HG03097 (cell line): ENCODE results near the gene CNBD2.
"Not testable (repeated sequence)": the region's sequence is repeated elsewhere in the genome, so short reads cannot be mapped to it uniquely, and the experiment has no call there.

Experiments
- ATAC-seq: cut with Tn5 transposase; IDR thresholded peaks from one replicate; pipeline ENCODE4 v1.9.1; 2021; ENCODE audit not compliant: unreplicated experiment, low FRiP score

CNBD2 gene

DNA sequence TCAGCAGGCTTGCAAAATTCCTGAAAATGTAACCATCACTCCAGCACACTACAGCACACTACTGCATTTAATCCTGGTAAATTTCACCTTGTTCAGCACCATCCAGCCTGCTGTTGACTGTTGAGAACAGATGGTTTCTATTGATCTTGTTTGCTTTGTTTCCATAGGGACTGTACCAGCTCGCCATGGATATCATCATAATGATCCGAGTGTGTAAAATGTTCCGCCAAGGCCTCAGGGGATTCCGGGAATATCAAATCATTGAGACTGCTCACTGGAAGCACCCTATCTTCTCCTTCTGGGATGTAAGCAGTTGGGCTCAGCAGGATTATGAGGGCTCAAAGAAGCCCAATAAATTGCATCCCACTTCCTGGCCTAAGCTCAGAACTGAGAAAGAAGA is 4.1 kb downstream of the CNBD2 start:
- ATAC-seq = no peak

DNA sequence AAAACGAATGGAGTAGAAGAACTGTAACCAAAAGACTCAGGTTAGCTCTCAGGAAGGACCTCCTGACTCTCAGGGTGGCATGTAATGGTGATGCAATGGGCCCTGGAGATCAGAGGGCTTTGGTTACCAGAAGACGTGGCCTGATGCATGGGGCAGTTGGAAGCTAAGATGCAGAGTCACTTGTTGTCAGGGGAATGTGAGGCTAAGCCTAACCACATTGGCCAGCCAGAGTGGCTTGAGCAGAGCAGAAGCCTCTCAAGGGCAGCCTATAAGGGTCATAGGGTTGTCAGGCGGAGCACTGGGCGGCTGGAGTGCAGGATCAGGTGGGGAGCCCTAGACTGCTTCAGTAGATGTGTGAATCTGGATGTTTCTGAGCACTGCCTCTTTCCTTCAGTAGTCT is 5.9 kb downstream of the CNBD2 start:
- ATAC-seq = no peak

DNA sequence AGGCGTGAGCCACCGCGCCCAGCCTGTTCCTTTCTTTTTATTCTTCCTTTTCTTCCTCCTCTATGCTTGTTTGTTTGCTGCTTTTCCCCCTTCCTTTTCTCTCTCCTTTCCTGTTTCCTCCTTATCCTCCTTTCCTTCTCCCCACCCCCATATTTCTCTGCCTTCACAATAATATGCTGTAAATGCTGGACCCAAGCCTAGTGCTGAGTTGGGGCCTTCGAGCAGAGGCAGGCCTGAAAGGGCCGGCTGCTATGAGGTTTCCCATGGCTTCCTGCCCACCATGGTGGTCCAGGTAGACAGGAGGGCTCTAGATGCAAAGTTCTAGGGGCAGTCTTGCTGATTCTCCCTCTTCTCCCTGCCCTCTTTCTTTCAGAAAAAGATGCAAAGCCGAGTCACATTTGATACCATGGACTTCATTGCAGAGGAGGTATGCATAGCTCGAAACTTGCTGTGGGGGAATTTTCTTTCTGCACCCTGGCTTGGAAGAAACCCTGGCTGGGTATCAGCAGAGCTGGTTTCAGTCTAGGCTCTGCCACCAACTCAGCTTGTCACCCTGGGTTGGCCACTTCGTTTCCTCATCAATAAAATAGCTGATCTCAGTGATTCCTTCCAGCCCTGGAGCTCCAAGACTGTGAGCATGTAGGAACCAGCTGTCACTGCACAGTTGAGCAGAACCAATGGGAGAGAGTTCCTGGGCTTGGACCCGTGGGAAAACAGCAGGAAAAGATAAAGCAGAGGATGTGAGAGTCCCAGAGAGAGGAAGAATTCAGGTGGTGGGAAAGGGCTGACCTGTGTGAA is 7.4 kb downstream of the CNBD2 start:
- no peak for ATAC-seq

DNA sequence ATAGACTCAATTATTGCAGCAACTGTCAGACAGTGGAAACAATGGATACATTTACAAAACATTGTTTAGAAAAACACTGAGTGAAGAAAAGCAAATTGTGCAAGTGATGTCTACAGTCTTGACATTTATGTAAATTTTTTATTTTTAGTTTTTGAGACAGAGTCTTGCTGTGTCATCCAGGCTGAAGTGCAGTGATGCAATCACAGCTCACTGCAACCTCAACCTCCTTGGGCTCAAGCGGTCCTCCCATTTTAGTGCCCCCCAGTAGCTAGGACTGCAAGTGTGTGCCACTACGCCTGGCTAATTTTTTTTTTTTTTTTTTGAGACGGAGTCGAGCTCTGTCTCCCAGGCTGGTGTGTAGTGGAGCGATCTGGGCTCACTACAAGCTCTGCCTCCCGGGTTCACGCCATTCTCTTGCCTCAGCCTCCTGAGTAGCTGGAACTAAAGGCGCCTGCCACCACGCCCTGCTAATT is 9.7 kb downstream of the CNBD2 start:
- ATAC-seq = no peak

DNA sequence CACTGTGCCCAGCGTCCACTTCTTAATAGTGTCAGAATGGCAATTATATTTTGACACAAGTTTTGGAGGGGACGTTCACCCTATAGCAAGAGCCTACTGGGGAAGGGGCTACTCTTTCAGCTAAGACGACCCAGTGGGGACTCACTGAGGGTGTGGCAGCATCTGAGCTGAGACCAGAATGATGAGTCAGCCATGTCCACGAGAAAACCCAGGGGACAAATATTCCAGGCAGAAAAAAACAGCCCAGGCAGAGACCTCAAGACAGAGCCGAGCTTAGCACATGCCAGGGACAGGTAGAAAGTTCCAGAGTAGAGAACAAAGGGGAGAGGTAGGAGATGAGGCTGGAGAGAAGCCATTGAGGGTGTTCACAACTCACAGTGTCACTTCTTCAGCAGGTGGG is 11.2 kb downstream of the CNBD2 start:
- ATAC-seq = no peak

DNA sequence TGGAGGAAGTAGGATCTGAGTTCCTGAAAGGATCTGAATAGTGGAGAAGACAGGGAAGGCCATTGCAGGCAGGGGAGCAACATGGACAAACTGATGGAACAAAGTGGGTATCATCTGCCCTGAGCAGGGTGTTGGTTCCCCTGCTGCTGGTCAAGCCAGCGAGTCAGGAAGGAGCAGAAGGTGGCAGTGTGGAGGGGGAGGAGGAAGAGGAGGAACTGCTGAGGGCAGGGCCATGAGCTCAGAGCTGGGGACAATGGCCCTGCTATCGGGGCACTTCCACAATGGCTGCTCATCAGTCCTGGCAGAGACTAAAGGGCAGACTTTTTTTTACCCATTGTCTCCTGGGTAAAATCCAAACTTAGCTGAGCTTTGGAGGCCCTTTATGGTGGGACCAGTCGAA is 13.6 kb downstream of the CNBD2 start:
- no peak for ATAC-seq

DNA sequence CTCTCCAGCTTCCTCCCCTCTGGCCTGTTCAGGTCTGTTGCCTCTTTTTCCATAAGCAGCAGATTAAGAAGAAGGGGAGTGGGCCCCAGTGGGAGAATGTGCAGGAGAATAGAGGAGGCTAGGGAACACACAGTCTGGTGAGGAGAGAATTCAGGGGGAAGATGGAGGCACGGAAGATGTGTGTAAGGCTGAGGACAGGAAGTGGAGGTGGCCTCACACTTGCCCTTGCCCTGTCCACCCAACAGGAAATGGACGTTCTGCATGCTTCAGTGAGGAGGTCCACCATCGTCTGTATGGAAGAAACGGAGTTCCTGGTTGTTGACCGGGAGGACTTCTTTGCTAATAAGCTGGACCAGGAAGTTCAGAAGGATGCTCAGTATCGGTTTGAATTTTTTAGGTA is 16.0 kb downstream of the CNBD2 start:
- no peak for ATAC-seq

DNA sequence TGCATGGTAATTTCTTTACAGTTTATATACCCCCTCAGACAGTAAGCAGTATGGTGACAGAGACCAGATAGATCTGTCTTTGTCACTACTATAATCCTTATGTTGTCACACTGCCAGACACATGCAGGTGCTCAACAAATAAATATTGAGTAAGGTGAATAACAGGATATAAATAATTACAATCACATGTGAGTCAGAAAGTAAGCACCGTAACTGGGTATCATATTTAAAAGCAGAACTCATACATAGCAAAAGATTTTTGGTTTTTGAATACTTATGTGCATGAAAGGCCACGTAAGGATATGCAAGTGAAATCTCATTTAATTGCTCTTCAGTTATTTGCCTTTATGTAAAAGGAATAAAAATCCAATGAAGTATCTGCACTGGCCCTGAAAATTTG is 17.4 kb downstream of the CNBD2 start:
- ATAC-seq = no peak

DNA sequence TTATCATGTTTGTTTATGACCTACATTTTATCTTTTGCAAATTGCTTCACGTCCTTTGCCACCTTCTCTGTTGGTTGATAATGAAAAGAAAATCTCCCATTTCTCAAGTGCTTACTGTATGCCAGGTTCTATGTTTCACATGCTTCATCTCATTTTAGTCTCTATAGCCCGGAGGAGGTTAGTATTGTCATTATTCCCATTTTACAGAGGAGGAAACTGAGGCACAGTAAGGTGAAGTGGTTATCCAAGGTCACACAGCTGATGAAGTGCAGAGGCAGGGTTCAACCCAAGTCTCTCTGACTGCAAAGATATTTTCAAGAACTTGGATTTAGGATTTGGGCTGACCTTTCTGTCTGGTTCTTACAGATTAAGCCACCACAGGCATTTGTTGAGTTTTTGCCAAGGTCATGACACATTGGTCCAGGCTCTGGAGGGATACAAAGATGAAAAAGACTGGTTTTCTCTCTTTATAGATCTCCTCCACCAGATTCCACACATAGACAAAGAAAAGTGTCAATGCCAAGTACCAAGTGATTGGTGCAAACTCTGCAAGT is 20.6 kb downstream of the CNBD2 start:
- ATAC-seq = no peak

DNA sequence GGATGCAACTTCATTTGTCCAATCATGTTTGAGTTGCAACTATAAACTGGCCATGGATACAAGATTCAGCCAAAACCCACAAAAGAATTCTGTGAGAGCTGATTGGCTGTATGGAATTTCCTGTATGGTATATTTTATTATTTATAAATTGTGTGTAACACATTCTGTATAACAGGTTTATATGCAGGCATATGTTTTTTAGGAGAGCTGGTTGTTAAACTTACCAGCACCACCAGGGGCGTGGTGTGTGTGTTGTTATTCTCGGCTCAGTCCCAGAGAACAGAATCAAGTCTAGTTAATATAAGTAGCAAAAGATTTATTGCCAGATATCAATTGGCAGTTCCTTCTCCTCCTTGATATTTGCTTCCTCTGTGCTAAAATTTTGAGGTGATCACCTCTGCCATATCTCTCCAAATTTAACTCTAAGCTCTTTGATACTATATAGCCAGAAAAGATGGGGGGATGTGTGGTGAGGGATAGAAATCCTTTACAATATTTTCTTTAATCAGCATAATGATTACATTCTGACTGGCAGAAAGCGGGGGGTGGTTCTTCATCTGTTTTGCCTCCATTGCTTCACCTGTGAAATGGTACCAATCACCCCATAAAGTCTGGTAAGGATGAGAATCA is 22.9 kb downstream of the CNBD2 start:
- ATAC-seq = no peak

DNA sequence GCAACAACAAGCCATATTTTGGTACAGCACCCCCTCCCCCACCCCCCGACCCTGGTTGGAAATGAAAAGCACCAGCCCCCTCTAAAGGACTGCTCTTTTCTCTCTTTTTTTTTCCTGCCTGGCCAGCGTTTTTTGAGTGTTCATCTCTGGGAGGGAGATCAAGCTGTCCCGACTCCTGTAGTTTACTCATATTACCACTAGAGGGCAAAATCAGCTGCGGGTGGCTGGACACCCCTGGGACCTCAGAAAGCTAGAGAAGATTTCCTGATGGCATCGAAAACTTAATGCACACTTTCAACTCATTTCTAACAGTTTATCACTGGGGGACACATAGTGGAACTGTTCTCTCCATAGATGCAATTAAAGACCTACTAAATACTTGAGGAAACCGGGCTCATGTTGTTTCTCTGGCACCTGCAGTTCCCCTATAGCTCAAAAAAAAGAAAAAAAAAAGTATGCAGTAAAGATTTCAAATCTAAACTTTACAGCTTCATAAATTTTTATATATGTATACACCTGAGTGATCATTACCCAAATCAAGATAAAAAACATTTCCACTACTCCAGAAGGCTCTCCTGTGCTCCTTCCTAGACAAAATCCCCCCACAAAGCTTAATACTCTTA is 24.4 kb downstream of the CNBD2 start:
- ATAC-seq = no peak

DNA sequence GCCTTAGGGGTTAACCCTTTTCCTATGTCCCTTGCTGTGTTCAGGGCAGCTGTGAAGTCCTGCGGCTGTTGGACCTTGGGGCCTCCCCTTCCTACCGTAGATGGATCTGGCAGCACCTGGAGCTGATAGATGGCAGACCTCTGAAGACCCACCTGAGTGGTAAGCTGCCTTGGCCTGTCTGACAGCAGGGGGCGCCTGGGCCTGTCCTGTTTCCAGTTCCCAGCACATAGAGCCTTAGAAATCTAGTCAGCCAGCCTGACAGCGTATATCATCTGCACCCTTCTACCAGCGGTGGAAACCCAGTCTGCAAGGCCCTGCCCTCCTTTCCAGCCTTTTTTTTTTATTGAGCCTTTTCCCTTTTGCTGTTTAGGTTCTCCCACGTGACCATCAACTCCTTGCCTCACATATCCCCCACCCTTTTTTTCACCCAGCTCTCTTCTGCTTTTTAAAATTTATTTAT is 26.6 kb downstream of the CNBD2 start:
- ATAC-seq = no peak

DNA sequence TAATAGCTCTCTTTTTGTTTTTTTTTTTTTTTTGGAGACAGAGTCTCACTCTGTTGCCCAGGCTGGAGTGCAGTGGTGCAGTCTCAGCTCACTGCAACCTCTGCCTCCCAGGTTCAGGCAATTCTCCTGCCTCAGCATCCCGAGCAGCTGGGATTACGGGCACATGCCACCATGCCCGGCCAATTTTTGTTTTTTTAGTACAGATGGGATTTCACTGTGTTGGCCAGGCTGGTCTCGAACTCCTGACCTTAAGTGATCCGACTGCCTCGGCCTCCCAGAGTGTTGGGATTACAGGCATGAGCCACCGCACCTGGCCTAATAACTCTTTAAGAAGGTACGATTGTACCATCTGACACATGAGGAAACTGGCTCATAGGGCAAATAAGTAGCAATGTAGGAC is 28.1 kb downstream of the CNBD2 start:
- not testable (repeated sequence) for ATAC-seq

DNA sequence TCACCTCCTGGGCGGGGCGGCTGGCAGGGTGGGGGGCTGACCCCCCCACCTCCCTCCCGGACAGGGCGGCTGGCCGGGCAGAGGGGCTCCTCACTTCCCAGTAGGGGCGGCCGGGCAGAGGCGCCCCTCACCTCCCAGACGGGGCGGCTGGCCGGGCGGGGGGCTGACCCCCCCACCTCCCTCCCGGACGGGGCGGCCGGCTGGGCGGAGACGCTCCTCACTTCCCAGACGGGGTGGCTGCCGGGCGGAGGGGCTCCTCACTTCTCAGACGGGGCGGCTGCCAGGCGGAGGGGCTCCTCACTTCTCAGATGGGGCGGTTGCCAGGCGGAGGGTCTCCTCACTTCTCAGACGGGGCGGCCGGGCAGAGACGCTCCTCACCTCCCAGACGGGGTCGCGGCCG is 32.9 kb downstream of the CNBD2 start:
- ATAC-seq = not testable (repeated sequence)

DNA sequence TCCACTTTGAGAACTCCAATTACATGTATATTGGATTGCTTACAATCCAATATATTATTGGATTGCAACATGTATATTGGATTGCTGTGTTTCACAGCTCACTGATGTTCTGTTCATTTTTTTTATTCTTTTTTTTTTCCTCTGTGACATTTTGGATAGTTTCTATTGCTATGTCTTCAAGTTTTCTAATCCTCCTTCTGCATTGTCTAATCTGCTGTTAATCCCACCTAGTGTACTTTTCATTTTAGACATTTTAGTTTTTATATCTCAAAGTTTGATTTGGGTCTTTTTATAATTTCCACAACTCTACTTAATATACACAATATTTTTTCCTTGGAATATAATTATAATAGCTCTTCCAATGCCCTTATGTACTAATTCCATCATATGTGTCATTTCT is 34.5 kb downstream of the CNBD2 start:
- no peak for ATAC-seq

DNA sequence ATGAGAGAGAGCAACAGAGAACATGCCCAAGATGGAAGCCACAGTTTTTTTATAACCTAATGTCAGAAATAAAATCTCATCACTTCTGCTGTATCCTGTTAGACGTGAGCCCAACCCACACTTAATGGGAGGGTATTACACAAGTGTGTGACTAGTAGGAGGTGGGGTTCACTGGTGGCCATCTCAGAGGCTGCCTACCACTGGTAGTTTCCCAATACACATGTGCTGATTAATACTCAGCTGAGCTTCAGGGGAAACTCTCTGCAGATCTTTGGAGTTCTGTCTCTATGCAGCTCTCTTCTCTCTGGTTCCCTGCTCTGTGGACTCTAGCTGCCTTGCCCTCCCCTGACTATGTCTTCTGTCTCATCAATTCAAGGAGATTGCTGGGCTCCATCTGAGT is 35.7 kb downstream of the CNBD2 start:
- no peak for ATAC-seq

DNA sequence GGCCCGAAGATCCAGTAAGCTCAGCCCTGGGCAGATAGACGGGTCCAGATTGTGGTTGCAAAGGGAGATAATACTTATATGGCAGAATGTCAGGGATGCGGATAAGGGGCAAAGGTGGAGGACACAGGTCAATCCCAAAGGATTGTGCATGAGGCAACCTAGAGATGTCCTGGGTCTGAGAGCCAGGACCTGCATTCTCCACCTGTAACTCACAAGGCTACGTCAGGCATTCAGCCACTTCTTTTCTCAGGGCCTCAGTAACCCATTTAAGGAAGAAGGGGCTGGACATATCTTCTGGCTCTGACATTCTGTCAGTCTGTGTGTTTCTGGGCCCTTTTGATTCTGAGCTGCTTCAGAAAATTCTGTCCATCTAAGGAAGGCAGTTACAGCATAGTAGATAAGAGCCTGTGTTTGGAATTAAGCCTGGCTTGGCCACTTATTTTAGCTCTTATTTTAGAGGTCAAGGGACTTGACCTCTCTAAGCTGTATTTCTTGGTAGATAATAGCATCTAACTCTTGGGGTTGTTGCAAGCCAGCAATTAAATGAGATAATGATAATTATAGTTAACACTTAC is 40.2 kb downstream of the CNBD2 start:
- no peak for ATAC-seq

DNA sequence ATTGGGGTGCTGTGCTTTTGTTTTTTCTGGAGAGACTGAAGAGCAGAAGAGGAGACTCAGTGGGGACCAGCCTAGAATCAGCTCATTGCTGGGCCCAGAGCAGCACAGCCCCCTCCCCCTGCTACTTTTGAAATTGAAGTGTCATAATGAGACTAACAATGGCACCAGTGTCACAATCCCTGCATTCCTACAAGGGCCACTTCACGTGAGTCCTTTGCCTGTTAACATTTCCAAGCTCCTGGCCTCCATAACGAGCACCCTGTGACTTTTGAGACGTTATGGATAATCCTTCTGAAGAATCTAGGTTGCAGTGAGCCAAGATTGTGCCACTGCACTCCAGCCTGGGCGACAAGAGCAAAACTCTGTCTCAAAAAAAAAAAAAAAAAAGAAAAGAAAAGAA is 41.7 kb downstream of the CNBD2 start:
- no peak for ATAC-seq

DNA sequence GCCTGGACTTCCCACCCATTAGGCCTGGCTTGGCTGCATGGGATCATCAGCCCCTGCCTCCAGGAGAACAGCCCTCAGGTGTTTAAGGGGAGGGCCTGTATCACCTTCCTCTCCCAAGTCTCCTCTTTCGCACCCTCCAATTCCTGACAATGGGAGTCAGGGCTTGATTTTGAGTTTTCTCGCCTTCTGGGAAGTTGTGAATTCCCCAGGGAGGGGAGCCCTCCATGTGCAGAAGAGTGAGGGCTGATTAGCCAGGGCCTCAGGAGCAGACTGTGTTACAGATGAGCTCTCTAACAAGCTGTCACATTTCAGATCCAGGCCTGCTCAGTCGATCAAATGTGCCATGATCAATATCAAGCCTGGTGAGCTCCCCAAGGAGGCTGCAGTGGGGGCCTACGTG is 42.4 kb downstream of the CNBD2 start:
- no peak for ATAC-seq

DNA sequence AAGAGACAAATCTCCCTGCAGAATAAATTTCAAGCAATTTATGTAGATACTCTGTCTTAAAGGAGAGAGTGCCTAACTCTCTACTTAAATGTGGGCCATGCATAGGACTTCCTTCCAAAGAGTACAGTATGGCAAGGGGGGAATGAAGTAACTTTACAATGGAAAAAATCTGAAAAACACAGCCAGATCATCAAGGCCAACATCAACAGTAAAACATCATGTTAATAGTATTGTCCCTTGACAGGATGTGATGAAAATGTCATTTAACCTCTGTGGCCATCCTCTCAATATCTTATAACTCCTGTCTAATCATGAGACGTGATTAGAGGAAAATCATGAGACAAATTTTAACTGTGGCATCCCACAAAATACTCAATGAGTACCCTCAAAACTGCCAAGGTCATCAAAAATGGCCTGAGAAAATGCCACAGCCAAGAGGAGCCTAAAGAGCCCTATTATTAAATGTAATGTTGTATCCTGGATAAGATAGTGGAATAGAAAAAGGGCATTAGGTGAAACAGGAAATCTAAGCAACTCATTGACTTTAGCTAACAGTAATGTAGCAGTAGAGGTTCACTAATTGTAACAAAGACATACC is 47.5 kb downstream of the CNBD2 start:
- ATAC-seq = no peak
